Stomach (tissue), 4 donors: ENCODE results near the gene NUDT19.

Experiments used
- POLR2A ChIP-seq, 4 donors: fragments of 450-650 bp; IDR thresholded peaks; one replicate each; pipeline ENCODE4 v1.6.1; 2016; ENCODE audit warnings: antibody characterized with exemption in 4 of 4, control low read depth in 2 of 4, mild to moderate bottlenecking in 1 of 4, moderate library complexity in 1 of 4
- POLR2AphosphoS5 ChIP-seq, 3 donors: sonication (generic); formaldehyde crosslinking; IDR thresholded peaks; one replicate each; pipeline ENCODE4 v1.6.1; 2016; ENCODE audit warnings: antibody characterized with exemption in 3 of 3
- TF ChIP-seq, protein P1 (sequence below), 7 experiments: fragments of 450-650 bp in 4 of 7; fragments of 200-600 bp in 3 of 7; sonication (generic) in 3 of 7; IDR thresholded peaks; one replicate each; pipeline ENCODE4 v1.5.1; 2016 to 2019; ENCODE audit warnings: antibody characterized with exemption in 7 of 7, control low read depth in 2 of 7, mild to moderate bottlenecking in 1 of 7

DNA sequence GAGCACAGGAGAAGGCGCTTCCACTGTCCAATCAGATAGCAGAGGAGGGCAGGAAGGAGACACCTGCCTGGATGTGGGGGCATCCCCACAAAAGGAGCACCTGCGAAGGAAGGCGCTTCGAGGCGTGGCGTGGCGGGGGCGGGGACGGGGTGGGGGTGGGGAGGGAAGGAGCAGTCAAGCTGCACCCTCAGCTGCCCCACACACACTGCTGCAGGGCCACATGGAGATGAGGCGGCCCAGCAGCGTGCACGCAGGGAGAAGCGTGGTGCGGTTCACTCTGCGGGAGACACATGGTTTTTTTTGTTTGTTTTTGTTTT lies 38.1 kb upstream of the NUDT19 start:
- TF ChIP-seq, protein P1, sequence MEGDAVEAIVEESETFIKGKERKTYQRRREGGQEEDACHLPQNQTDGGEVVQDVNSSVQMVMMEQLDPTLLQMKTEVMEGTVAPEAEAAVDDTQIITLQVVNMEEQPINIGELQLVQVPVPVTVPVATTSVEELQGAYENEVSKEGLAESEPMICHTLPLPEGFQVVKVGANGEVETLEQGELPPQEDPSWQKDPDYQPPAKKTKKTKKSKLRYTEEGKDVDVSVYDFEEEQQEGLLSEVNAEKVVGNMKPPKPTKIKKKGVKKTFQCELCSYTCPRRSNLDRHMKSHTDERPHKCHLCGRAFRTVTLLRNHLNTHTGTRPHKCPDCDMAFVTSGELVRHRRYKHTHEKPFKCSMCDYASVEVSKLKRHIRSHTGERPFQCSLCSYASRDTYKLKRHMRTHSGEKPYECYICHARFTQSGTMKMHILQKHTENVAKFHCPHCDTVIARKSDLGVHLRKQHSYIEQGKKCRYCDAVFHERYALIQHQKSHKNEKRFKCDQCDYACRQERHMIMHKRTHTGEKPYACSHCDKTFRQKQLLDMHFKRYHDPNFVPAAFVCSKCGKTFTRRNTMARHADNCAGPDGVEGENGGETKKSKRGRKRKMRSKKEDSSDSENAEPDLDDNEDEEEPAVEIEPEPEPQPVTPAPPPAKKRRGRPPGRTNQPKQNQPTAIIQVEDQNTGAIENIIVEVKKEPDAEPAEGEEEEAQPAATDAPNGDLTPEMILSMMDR (IDR thresholded peaks at IDR 0.05) = no peak
- TF ChIP-seq POLR2A (IDR thresholded peaks at IDR 0.05) (no peak), POLR2AphosphoS5 (IDR thresholded peaks at IDR 0.05) (no peak)
